ENCODE measurements around the gene PTGR2. TPM values are rescaled to one million over a fixed set of nuclear protein-coding genes. Genes with fewer than 3 reads are reported as not detected.
"Not testable (repeated sequence)": the region's sequence is repeated elsewhere in the genome, so short reads cannot be mapped to it uniquely, and the experiment has no call there.

Gene PTGR2
- total and polyA plus RNA-seq, 9 donors: 5.7 to 10.9 (median 7.3) TPM

DNA sequence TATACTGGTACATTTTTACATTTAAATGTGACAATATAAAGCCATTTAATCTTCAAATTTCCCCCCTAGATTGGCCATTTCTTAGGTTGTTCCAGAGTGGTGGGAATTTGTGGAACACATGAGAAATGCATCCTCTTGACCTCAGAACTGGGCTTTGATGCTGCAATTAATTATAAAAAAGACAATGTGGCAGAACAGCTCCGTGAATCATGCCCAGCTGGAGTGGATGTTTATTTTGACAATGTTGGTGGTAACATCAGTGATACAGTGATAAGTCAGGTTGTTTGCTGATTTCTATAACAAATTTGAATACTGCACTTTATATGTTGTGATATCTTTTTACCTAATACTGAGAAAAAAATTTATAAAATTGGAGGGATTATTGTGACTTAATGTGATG is 27.4 kb downstream of the PTGR2 start:
- Histone ChIP-seq H3K36me3 (ENCODE audit: control insufficient read depth, insufficient read depth, low read length) (peaks cover 3% of the 10 kb centered on the region), H3K4me1 (ENCODE audit: control insufficient read depth, insufficient read depth, low read length) (no peaks in the 10 kb centered on the region), H3K27me3 (ENCODE audit: control insufficient read depth, insufficient read depth, low read length) (no peaks in the 10 kb centered on the region), H3K9me3 (replicated peaks; ENCODE audit: control insufficient read depth, low read depth, low read length) (no peaks in the 10 kb centered on the region), H3K4me3 (ENCODE audit: low read length) (no peak overlapping the region), H3K27ac (ENCODE audit: low read length) (no peak overlapping the region)
- no peak for DNase-seq
- no CpG with 5 or more reads among the region's 1 CpG for WGBS (ENCODE audit: insufficient coverage)

GRCh38 chr14:73884438-73885190 is 33.0 kb downstream of the PTGR2 start:
- Histone ChIP-seq H3K4me1 (ENCODE audit: control insufficient read depth, insufficient read depth, low read length) (peaks cover 6% of the 10 kb centered on the region), H3K36me3 (ENCODE audit: control insufficient read depth, insufficient read depth, low read length) (no peaks in the 10 kb centered on the region), H3K27ac (ENCODE audit: low read length) (no peak overlapping the region), H3K9me3 (replicated peaks; ENCODE audit: control insufficient read depth, low read depth, low read length) (no peaks in the 10 kb centered on the region), H3K27me3 (ENCODE audit: control insufficient read depth, insufficient read depth, low read length) (no peaks in the 10 kb centered on the region), H3K4me3 (ENCODE audit: low read length) (no peak overlapping the region)
- DNase-seq: no peak
- no CpG with 5 or more reads among the region's 8 CpGs for WGBS (ENCODE audit: insufficient coverage)

DNA sequence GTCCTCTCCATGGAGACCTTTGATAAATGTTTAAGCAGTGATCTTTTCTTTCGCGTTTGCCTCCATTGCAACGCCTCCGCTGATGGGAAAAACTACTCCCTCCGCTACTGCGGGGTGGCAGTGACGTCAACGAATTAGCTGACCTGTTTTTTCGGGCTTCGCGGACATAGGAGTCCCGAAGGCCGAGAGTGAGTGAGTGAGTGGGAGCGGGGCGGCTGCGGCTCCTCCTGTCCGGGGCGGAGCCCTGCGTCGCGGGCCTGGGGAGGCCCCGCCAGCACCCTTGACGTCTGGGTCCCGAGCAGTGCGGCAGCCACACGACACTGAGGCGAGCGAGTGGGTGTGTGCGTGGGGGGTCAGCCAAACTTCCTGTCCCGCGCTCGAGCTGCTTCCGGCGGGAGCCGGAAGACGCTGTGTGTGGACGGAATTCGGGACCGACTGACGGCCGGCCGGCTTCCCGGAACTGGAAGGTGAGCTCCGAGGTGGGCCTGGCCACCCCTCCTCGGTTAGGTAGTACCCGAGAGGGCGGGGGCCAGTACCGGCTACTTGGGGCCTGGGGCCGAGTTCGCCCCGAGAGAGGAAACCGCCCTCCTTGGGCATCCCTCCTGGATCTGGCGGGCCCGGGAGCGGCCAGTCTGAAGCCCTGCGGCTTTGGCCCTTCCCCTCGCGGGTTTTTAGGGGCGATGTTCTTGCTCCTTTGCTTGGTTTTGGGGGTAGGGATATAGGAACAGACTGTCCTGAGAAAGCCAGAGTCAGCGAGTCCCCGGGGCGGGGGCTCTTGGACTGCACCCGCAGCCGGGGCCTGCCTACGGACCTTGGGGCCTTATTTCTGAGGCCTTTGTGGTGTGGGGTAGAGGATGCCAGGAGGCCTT is 35.1 kb downstream of the PTGR2 start, which contains the start of gene ZNF410:
Gene ZNF410, plus strand, starts transcription at position 411 of the 869 bp plus-strand sequence. CDS start 5,317 bp downstream, outside the sequence.
- Histone ChIP-seq H3K9me3 (replicated peaks; ENCODE audit: control insufficient read depth, low read depth, low read length) (no peaks in the 10 kb centered on the region), H3K4me3 (ENCODE audit: low read length) (peak within 1 kb of the TSS; percentile 99), H3K4me1 (ENCODE audit: control insufficient read depth, insufficient read depth, low read length) (peaks cover 6% of the 10 kb centered on the region), H3K27ac (ENCODE audit: low read length) (peak within 1 kb of the TSS; percentile 99), H3K36me3 (ENCODE audit: control insufficient read depth, insufficient read depth, low read length) (no peaks in the 10 kb centered on the region), H3K27me3 (ENCODE audit: control insufficient read depth, insufficient read depth, low read length) (no peaks in the 10 kb centered on the region)
- DNase-seq: peak; percentile 99
- under 1% methylated on average over 55 of the region's 65 CpGs for WGBS (ENCODE audit: insufficient coverage)

GRCh38 chr14:73887318-73887616 is 35.6 kb downstream of the PTGR2 start:
- Histone ChIP-seq H3K36me3 (ENCODE audit: control insufficient read depth, insufficient read depth, low read length) (no peaks in the 10 kb centered on the region), H3K4me3 (ENCODE audit: low read length) (peak overlapping the region; percentile 99), H3K27me3 (ENCODE audit: control insufficient read depth, insufficient read depth, low read length) (no peaks in the 10 kb centered on the region), H3K27ac (ENCODE audit: low read length) (peak overlapping the region; percentile 99), H3K4me1 (ENCODE audit: control insufficient read depth, insufficient read depth, low read length) (peaks cover 6% of the 10 kb centered on the region), H3K9me3 (replicated peaks; ENCODE audit: control insufficient read depth, low read depth, low read length) (no peaks in the 10 kb centered on the region)
- no CpG with 5 or more reads among the region's 7 CpGs for WGBS (ENCODE audit: insufficient coverage)
- DNase-seq: no peak

DNA sequence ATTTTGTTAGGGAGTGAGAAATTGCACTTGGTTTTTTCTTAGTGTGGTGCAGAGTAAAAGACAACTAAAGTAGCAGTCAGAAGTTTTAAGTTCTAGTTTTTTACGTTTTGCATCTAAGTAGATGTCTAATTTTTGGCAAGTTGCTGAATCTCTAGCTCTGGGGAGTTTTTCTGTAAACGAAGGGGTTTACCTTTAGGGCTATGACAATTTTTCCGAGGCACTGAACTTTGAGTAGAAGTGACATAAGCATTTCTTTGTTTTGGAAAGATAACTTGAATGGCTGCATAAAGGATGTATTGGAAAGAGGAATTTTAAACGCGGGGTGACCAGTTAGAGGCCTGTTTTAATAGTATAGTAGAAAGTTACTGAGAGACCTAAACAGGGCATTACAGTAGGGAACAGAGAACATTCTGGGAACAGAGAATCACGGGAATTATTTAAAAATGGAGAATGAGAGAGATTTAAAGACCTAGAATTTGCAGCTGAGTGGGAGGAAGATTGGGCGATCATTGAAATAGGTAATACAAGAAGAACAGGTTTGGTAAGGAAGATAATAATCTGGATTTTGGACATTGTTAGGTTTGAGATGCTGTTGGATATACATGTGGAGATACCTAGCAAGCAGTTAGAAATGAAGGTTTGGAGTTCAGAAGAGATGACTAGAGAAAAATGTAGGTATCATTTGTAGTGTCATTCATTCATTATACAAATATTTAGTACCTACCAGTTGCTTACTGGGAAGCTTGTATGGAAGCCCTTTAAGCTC is 36.2 kb downstream of the PTGR2 start:
- H3K36me3 ChIP-seq (ENCODE audit: control insufficient read depth, insufficient read depth, low read length): no peaks in the 10 kb centered on the region
- peak overlapping the region; percentile 99 for H3K4me3 ChIP-seq (ENCODE audit: low read length)
- DNase-seq: no peak
- peaks cover 6% of the 10 kb centered on the region for H3K4me1 ChIP-seq (ENCODE audit: control insufficient read depth, insufficient read depth, low read length)
- no peaks in the 10 kb centered on the region for H3K27me3 ChIP-seq (ENCODE audit: control insufficient read depth, insufficient read depth, low read length)
- no peaks in the 10 kb centered on the region for H3K9me3 ChIP-seq (replicated peaks; ENCODE audit: control insufficient read depth, low read depth, low read length)
- WGBS (ENCODE audit: insufficient coverage): 46% methylated on average over 7 of the region's 7 CpGs
- peak overlapping the region; percentile 99 for H3K27ac ChIP-seq (ENCODE audit: low read length)

DNA sequence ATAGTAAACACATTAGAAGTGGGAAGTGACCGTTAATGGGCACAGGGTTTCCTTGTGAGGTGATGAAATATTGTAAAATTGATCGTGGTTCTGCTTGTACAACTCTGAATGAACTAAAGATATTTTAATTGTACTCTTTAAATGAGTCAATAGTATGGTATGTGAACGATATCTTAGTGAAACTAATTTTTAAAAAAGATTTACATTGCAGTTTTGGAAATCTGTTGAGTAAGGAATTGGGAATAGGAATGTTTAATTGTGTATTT is 36.8 kb downstream of the PTGR2 start:
- Histone ChIP-seq H3K27me3 (ENCODE audit: control insufficient read depth, insufficient read depth, low read length) (no peaks in the 10 kb centered on the region), H3K9me3 (replicated peaks; ENCODE audit: control insufficient read depth, low read depth, low read length) (no peaks in the 10 kb centered on the region), H3K36me3 (ENCODE audit: control insufficient read depth, insufficient read depth, low read length) (no peaks in the 10 kb centered on the region), H3K4me1 (ENCODE audit: control insufficient read depth, insufficient read depth, low read length) (peaks cover 6% of the 10 kb centered on the region), H3K27ac (ENCODE audit: low read length) (no peak overlapping the region), H3K4me3 (ENCODE audit: low read length) (no peak overlapping the region)
- no peak for DNase-seq
- WGBS (ENCODE audit: insufficient coverage): no CpG with 5 or more reads among the region's 3 CpGs

DNA sequence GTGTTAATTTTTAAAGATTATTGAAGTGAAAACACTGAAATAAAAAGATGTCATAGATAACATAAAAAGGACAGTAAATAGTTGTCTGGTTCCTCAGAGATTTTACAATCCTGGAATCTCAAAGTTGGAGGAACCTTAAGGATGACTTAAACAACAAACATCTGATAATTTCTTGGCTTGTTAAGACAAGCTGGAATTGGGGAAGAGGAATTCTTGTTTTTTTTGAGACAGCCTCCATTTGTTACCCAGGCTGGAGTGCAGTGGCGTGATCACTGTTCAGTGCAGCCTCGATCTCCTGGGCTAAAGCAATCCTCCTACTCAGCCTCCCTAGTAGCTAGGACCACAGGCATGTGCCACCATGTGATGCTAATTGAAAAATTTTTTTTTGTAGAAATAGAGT is 37.3 kb downstream of the PTGR2 start:
- DNase-seq: no peak
- no peak overlapping the region for H3K27ac ChIP-seq (ENCODE audit: low read length)
- H3K9me3 ChIP-seq (replicated peaks; ENCODE audit: control insufficient read depth, low read depth, low read length): no peaks in the 10 kb centered on the region
- WGBS (ENCODE audit: insufficient coverage): no CpG with 5 or more reads among the region's 2 CpGs
- H3K4me1 ChIP-seq (ENCODE audit: control insufficient read depth, insufficient read depth, low read length): peaks cover 6% of the 10 kb centered on the region
- H3K4me3 ChIP-seq (ENCODE audit: low read length): no peak overlapping the region
- no peaks in the 10 kb centered on the region for H3K27me3 ChIP-seq (ENCODE audit: control insufficient read depth, insufficient read depth, low read length)
- H3K36me3 ChIP-seq (ENCODE audit: control insufficient read depth, insufficient read depth, low read length): peaks cover 5% of the 10 kb centered on the region

- H3K36me3 ChIP-seq (ENCODE audit: control insufficient read depth, insufficient read depth, low read length): peaks cover 8% of the 10 kb centered on the region
- H3K27me3 ChIP-seq (ENCODE audit: control insufficient read depth, insufficient read depth, low read length): no peaks in the 10 kb centered on the region
- H3K4me3 ChIP-seq (ENCODE audit: low read length): no peak overlapping the region
These were observed 37.7 kb downstream of the PTGR2 start for GRCh38 chr14:73889376-73889775.

GRCh38 chr14:73894180-73894687 is 42.6 kb downstream of the PTGR2 start:
- H3K4me1 ChIP-seq (ENCODE audit: control insufficient read depth, insufficient read depth, low read length); DNase-seq; H3K9me3 ChIP-seq (replicated peaks; ENCODE audit: control insufficient read depth, low read depth, low read length); H3K27ac ChIP-seq (ENCODE audit: low read length); H3K4me3 ChIP-seq (ENCODE audit: low read length); H3K27me3 ChIP-seq (ENCODE audit: control insufficient read depth, insufficient read depth, low read length): not testable (repeated sequence)
- H3K36me3 ChIP-seq (ENCODE audit: control insufficient read depth, insufficient read depth, low read length): peaks cover 35% of the 10 kb centered on the region
- WGBS (ENCODE audit: insufficient coverage): 100% methylated on average over 4 of the region's 6 CpGs

More at GRCh38 chr14:73889376-73889775, 37.7 kb downstream of the PTGR2 start:
- Histone ChIP-seq H3K9me3 (replicated peaks; ENCODE audit: control insufficient read depth, low read depth, low read length) (no peaks in the 10 kb centered on the region), H3K4me1 (ENCODE audit: control insufficient read depth, insufficient read depth, low read length) (peaks cover 6% of the 10 kb centered on the region), H3K27ac (ENCODE audit: low read length) (no peak overlapping the region)
- 92% methylated on average over 2 of the region's 5 CpGs for WGBS (ENCODE audit: insufficient coverage)
- no peak for DNase-seq

- no peaks in the 10 kb centered on the region for H3K9me3 ChIP-seq (replicated peaks; ENCODE audit: control insufficient read depth, low read depth, low read length)
- H3K36me3 ChIP-seq (ENCODE audit: control insufficient read depth, insufficient read depth, low read length): peaks cover 45% of the 10 kb centered on the region
- DNase-seq: no peak
- no peak overlapping the region for H3K4me3 ChIP-seq (ENCODE audit: low read length)
- H3K27me3 ChIP-seq (ENCODE audit: control insufficient read depth, insufficient read depth, low read length): no peaks in the 10 kb centered on the region
- no peak overlapping the region for H3K27ac ChIP-seq (ENCODE audit: low read length)
- no CpG with 5 or more reads among the region's 1 CpG for WGBS (ENCODE audit: insufficient coverage)
- no peaks in the 10 kb centered on the region for H3K4me1 ChIP-seq (ENCODE audit: control insufficient read depth, insufficient read depth, low read length)
These were observed 44.3 kb downstream of the PTGR2 start for GRCh38 chr14:73895939-73896338.

Data from muscle of leg (tissue), 11 donors.